ENCODE results near the gene INTS6L.
"Not testable (repeated sequence)": the region's sequence is repeated elsewhere in the genome, so short reads cannot be mapped to it uniquely, and the experiment has no call there.

INTS6L gene

GRCh38 chrX:135522878-135523693 is 2.6 kb downstream of the INTS6L start:
- peak; percentile 10 for DNase-seq

- DNase-seq, result no peak
Observed at GRCh38 chrX:135528254-135528653, 7.8 kb downstream of the INTS6L start.

GRCh38 chrX:135528756-135529155 is 8.3 kb downstream of the INTS6L start:
- DNase-seq, result no peak

- no peak for DNase-seq
Observed at GRCh38 chrX:135530097-135530496, 9.6 kb downstream of the INTS6L start.

- DNase-seq, result no peak
Observed at GRCh38 chrX:135531813-135532212, 11.4 kb downstream of the INTS6L start.

GRCh38 chrX:135535077-135535940 is 14.8 kb downstream of the INTS6L start:
- no peak for DNase-seq

GRCh38 chrX:135536877-135537276 is 16.4 kb downstream of the INTS6L start:
- DNase-seq, result peak; percentile 16

GRCh38 chrX:135541351-135541750 is 20.9 kb downstream of the INTS6L start:
- DNase-seq, result no peak

- no peak for DNase-seq
Observed at GRCh38 chrX:135543172-135543571, 22.7 kb downstream of the INTS6L start.

- DNase-seq, result peak; percentile 62
Observed at GRCh38 chrX:135543924-135544323, 23.5 kb downstream of the INTS6L start.

- DNase-seq, result no peak
Observed at GRCh38 chrX:135544338-135544948, 24.0 kb downstream of the INTS6L start.

GRCh38 chrX:135547767-135548166 is 27.3 kb downstream of the INTS6L start:
- DNase-seq, result no peak

- no peak for DNase-seq
Observed at GRCh38 chrX:135549519-135549918, 29.1 kb downstream of the INTS6L start.

GRCh38 chrX:135556055-135556454 is 35.6 kb downstream of the INTS6L start:
- no peak for DNase-seq

- DNase-seq, result no peak
Observed at GRCh38 chrX:135557344-135557743, 36.9 kb downstream of the INTS6L start.

- no peak for DNase-seq
Observed at GRCh38 chrX:135572436-135572835, 52.0 kb downstream of the INTS6L start.

- no peak for DNase-seq
Observed at GRCh38 chrX:135581496-135581895, 61.0 kb downstream of the INTS6L start.

GRCh38 chrX:135585153-135585552 is 64.7 kb downstream of the INTS6L start:
- DNase-seq, result no peak

GRCh38 chrX:135591871-135592270 is 71.4 kb downstream of the INTS6L start:
- no peak for DNase-seq

- not testable (repeated sequence) for DNase-seq
Observed at GRCh38 chrX:135594049-135594448, 73.6 kb downstream of the INTS6L start.

- not testable (repeated sequence) for DNase-seq
Observed at GRCh38 chrX:135594453-135594852, 74.0 kb downstream of the INTS6L start.

- no peak for DNase-seq
Observed at GRCh38 chrX:135595543-135595942, 75.1 kb downstream of the INTS6L start.

- DNase-seq, result peak; percentile 66
Observed at GRCh38 chrX:135596495-135596894, 76.0 kb downstream of the INTS6L start.
